ENCODE data around the gene KCNH1. TPM values are rescaled to one million over a fixed set of nuclear protein-coding genes. Genes with fewer than 3 reads are reported as not detected.

KCNH1 gene
- total and polyA plus RNA-seq, 10 donors, result not detected

GRCh38 chr1:210771131-210771530 is 362.8 kb downstream of the KCNH1 start:
- 61 to 68% (median 62%) methylated on average over 5 of the region's 5 CpGs for WGBS, 5 donors

GRCh38 chr1:210770396-210770984 is 363.5 kb downstream of the KCNH1 start:
- H3K27ac ChIP-seq, result no peak overlapping the region
- no peak overlapping the region for H3K4me3 ChIP-seq
- H3K27me3 ChIP-seq (replicated peaks in 1 of 7), result no peaks in the 10 kb centered on the region
- 84 to 94% (median 91%) methylated on average over 9 of the region's 9 CpGs for WGBS, 5 donors
- DNase-seq, result no peak
- no peaks in the 10 kb centered on the region for H3K4me1 ChIP-seq
- no peaks in the 10 kb centered on the region for H3K36me3 ChIP-seq
- no peaks in the 10 kb centered on the region for H3K9me3 ChIP-seq
- intact Hi-C loops (cut with DNase I; ENCODE audit: low total_unique reads), result no loop called here
- TF ChIP-seq CTCF (IDR thresholded peaks at IDR 0.05 in 8 of 11, conservative IDR thresholded peaks at IDR 0.05 in 3 of 11) (no peak), POLR2A (IDR thresholded peaks at IDR 0.05) (no peak), POLR2AphosphoS5 (IDR thresholded peaks at IDR 0.05) (no peak)

More at GRCh38 chr1:210771131-210771530, 362.8 kb downstream of the KCNH1 start:
- Histone ChIP-seq H3K9me3 (no peaks in the 10 kb centered on the region), H3K27me3 (replicated peaks in 1 of 7) (no peaks in the 10 kb centered on the region), H3K27ac (no peak overlapping the region), H3K4me3 (no peak overlapping the region), H3K36me3 (no peaks in the 10 kb centered on the region), H3K4me1 (no peaks in the 10 kb centered on the region)
- DNase-seq, result no peak
- TF ChIP-seq POLR2AphosphoS5 (IDR thresholded peaks at IDR 0.05), result no peak
- TF ChIP-seq POLR2A (IDR thresholded peaks at IDR 0.05), result no peak
- no peak for TF ChIP-seq CTCF (IDR thresholded peaks at IDR 0.05 in 8 of 11, conservative IDR thresholded peaks at IDR 0.05 in 3 of 11)
- intact Hi-C loops (cut with DNase I; ENCODE audit: low total_unique reads), result no loop called here

- TF ChIP-seq POLR2AphosphoS5 (IDR thresholded peaks at IDR 0.05), result no peak
- no peak for TF ChIP-seq CTCF (IDR thresholded peaks at IDR 0.05 in 8 of 11, conservative IDR thresholded peaks at IDR 0.05 in 3 of 11)
- no peak for TF ChIP-seq POLR2A (IDR thresholded peaks at IDR 0.05)
- H3K27me3 ChIP-seq (replicated peaks in 1 of 7), result no peaks in the 10 kb centered on the region
- H3K27ac ChIP-seq, result no peak overlapping the region
- WGBS, 5 donors, result 81 to 91% (median 86%) methylated on average over 4 of the region's 4 CpGs
- no peak overlapping the region for H3K4me3 ChIP-seq
- no peaks in the 10 kb centered on the region for H3K36me3 ChIP-seq
- DNase-seq, result no peak
- H3K4me1 ChIP-seq, result no peaks in the 10 kb centered on the region
- H3K9me3 ChIP-seq, result no peaks in the 10 kb centered on the region
- intact Hi-C loops (cut with DNase I; ENCODE audit: low total_unique reads), result no loop called here
Measured at GRCh38 chr1:210769473-210769872, 364.5 kb downstream of the KCNH1 start.

GRCh38 chr1:210764536-210764935 is 369.4 kb downstream of the KCNH1 start:
- WGBS, 5 donors, result 49 to 58% (median 51%) methylated on average over 2 of the region's 2 CpGs
- no peak for DNase-seq
- Histone ChIP-seq H3K9me3 (peaks cover 0 to 13% (median 12%) of the 10 kb centered on the region in 8 donors), H3K27ac (no peak overlapping the region), H3K4me3 (no peak overlapping the region), H3K27me3 (replicated peaks in 1 of 7) (no peaks in the 10 kb centered on the region), H3K4me1 (no peaks in the 10 kb centered on the region), H3K36me3 (no peaks in the 10 kb centered on the region)
- intact Hi-C loops (cut with DNase I; ENCODE audit: low total_unique reads), result no loop called here
- TF ChIP-seq CTCF (IDR thresholded peaks at IDR 0.05 in 8 of 11, conservative IDR thresholded peaks at IDR 0.05 in 3 of 11) (no peak), POLR2AphosphoS5 (IDR thresholded peaks at IDR 0.05) (no peak), POLR2A (IDR thresholded peaks at IDR 0.05) (no peak)
